GM19043 (cell line): ENCODE data around the gene NPPA.
"Not testable (repeated sequence)": the region's sequence is repeated elsewhere in the genome, so short reads cannot be mapped to it uniquely, and the experiment has no call there.

Experiments used
- ATAC-seq: cut with Tn5 transposase; IDR thresholded peaks from one replicate; pipeline ENCODE4 v1.9.1; 2021; ENCODE audit warnings: low read depth; ENCODE audit not compliant: unreplicated experiment

The NPPA gene

GRCh38 chr1:11847667-11848372 lies at the start of gene NPPA:
Gene NPPA, minus strand, starts transcription at chr1:11847783. Its CDS starts 99 bp downstream, at chr1:11847684.
- ATAC-seq, result no peak

GRCh38 chr1:11894501-11894900 lies 46.9 kb upstream of the NPPA start:
- ATAC-seq, result not testable (repeated sequence)

GRCh38 chr1:11893907-11894251 lies 46.3 kb upstream of the NPPA start:
- no peak for ATAC-seq

- no peak for ATAC-seq
Measured at GRCh38 chr1:11891433-11892186, 44.0 kb upstream of the NPPA start.

GRCh38 chr1:11888877-11889208 lies 41.3 kb upstream of the NPPA start:
- ATAC-seq, result no peak

- no peak for ATAC-seq
Measured at GRCh38 chr1:11888206-11888876, 40.8 kb upstream of the NPPA start.

- ATAC-seq, result no peak
Measured at GRCh38 chr1:11887666-11888007, 40.1 kb upstream of the NPPA start.

- no peak for ATAC-seq
Measured at GRCh38 chr1:11886986-11887665, 39.5 kb upstream of the NPPA start.

- ATAC-seq, result no peak
Measured at GRCh38 chr1:11885916-11886315, 38.3 kb upstream of the NPPA start.

GRCh38 chr1:11882814-11883538 lies 35.4 kb upstream of the NPPA start:
- no peak for ATAC-seq

- no peak for ATAC-seq
Measured at GRCh38 chr1:11881749-11882441, 34.3 kb upstream of the NPPA start.

GRCh38 chr1:11880911-11881748 lies 33.5 kb upstream of the NPPA start:
- no peak for ATAC-seq

GRCh38 chr1:11880181-11880575 lies 32.6 kb upstream of the NPPA start:
- ATAC-seq, result no peak

- no peak for ATAC-seq
Measured at GRCh38 chr1:11879311-11880180, 32.0 kb upstream of the NPPA start.

GRCh38 chr1:11878891-11879190 lies 31.3 kb upstream of the NPPA start:
- no peak for ATAC-seq

GRCh38 chr1:11878081-11878890 lies 30.7 kb upstream of the NPPA start:
- ATAC-seq, result no peak

- ATAC-seq, result no peak
Measured at GRCh38 chr1:11877074-11877473, 29.5 kb upstream of the NPPA start.

GRCh38 chr1:11875094-11875493 lies 27.5 kb upstream of the NPPA start:
- ATAC-seq, result no peak
